ENCODE data around the gene PHF21B. TPM values are rescaled to one million over a fixed set of nuclear protein-coding genes. Genes with fewer than 3 reads are reported as not detected.

PHF21B gene
- total RNA-seq, 1 donor from 2014 or later: 0.67 TPM

GRCh38 chr22:45019861-45020655, 10.3 kb upstream of the PHF21B start:
- intact Hi-C loops (cut with DNase I): no loop called here
- DNase-seq (ENCODE audit: low spot score): no peak

DNA sequence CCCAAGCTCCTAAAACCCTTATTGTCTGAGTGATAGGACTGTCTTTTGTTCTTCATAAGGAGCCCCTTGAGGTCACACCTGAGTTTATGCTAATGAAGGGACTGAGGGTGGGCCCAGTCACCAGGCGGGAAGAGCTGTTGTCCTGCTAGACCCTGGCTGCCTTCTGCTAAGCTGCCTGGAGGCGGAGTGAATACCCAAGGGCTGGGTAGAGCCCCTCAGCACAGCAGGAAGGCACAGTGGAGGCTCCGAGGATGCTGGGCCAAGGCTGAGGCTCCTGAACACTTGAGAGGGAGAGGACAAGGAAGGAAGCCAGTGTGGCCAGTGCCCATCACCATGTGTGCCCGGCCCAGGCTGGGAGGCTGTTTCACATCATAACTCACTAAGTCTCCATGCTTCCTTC, 4.8 kb upstream of the PHF21B start:
- intact Hi-C loops (cut with DNase I): no loop called here
- DNase-seq (ENCODE audit: low spot score): no peak

DNA sequence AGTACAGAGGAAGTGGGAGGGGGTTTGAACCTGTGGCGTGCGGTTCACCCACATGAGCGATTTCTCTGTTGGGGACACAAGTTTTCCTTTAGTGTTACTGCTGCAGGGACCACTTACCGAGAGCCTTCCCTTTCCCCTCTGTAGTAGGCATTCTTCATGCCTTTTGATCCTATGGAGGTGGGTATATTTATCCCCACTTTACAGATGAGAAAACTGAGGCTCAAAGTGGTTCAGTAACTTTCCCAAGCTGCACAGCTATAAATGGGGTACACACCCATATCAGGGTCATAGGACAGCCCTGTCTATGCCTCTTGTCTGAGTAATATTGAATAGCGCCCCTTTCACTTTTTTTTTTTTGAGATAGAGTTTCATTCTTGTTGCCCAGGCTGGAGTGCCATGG, 3.3 kb upstream of the PHF21B start:
- DNase-seq (ENCODE audit: low spot score): no peak
- intact Hi-C loops (cut with DNase I): no loop called here

GRCh38 chr22:45010532-45010900, 711 bp upstream of the PHF21B start:
- intact Hi-C loops (cut with DNase I): no loop called here

GRCh38 chr22:45008751-45009605, 827 bp downstream of the PHF21B start:
- intact Hi-C loops (cut with DNase I): no loop called here
- DNase-seq (ENCODE audit: low spot score): no peak

More at GRCh38 chr22:45010532-45010900, 711 bp upstream of the PHF21B start:
- DNase-seq (ENCODE audit: low spot score): no peak

GRCh38 chr22:45008186-45008681, 1.6 kb downstream of the PHF21B start:
- intact Hi-C loops (cut with DNase I): no loop called here
- no peak for DNase-seq (ENCODE audit: low spot score)

- intact Hi-C loops (cut with DNase I): no loop called here
- DNase-seq (ENCODE audit: low spot score): no peak
Measured at GRCh38 chr22:45007391-45008185, 2.2 kb downstream of the PHF21B start.

DNA sequence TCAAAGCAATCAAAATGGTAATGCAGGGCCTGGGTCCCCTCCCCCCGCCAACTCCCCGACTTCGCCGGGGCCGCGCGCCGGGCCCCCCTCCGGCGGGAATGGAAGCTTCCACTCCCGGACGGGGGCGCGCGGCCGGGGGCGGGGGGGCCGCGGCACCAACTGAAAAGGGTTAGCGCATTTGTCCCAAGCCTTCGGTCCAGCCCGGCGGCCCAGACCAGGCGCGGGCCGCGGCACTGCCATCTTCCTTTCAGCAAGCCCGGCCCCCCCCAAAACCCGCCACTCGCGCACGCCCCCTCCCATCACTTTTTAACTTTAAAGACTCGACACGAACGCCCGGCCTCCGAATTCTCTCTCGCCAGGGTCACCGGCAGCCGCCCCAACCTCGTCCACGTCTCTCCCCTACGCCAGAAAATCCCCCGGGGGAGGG, 2.8 kb downstream of the PHF21B start:
- no peak for DNase-seq (ENCODE audit: low spot score)
- intact Hi-C loops (cut with DNase I): no loop called here

DNA sequence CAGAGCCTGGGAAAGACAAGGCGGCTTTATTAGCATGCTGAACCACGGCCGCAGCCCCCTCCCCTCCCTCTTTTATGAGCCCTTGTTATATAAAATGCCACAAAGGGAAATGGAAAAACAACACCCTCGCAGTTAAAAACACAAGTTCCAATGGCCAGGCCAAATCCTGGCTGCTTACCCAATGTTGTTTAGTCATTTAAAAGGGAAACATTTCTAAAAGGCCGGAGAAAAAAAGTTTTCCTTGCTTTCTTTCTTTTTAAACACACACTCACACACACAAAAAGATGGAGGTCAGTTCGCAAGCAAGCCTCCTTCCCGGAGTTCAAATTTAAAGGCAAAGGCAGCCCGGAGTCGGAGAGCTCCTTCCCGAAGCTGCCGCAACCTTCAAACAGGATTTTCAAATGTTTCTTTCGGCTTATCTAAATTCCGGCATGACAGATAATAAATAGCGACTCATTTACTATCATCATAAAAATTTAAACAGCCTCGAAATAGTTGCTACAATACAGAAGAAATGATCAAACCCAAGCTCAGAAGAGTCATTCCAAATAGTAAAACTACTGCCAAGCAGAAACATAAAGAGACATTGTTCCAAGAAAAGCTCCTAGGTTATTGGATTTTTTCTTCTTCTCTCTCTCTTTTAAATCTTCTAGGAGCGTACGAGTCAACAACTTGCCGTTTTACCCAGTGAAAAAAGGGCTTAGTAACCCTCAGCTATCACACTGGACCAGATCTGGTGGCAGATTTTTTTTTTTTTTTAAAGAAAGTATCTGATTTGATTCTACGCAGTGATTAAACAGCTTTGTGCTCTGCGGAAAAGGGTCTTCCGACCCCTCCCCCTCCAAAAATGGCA, 3.5 kb downstream of the PHF21B start:
- intact Hi-C loops (cut with DNase I): no loop called here
- no peak for DNase-seq (ENCODE audit: low spot score)

GRCh38 chr22:45001653-45002052, 8.2 kb downstream of the PHF21B start:
- intact Hi-C loops (cut with DNase I): no loop called here
- DNase-seq (ENCODE audit: low spot score): no peak

DNA sequence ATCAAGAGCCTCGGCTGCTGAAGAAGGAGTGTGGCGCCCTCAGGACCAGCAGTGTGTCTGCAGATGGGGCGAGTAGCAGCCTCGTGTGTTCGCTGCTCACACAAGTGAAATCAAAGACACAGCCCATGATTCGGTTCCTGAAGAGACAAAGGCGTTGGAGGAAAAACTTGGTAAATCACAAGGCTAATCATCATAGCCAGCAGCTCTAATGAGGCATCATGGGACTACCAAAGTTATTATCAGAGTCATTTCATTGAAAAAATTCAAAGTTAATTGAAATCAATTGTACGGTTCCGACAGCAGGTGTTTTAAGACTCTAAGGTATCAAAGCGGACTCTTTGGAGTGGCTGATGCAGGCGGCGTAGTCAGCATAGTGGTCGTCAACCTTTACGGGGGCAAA, 9.5 kb downstream of the PHF21B start:
- intact Hi-C loops (cut with DNase I): no loop called here
- no peak for DNase-seq (ENCODE audit: low spot score)

GRCh38 chr22:44999687-45000086, 10.1 kb downstream of the PHF21B start:
- intact Hi-C loops (cut with DNase I): no loop called here
- no peak for DNase-seq (ENCODE audit: low spot score)

- DNase-seq (ENCODE audit: low spot score): no peak
Measured at GRCh38 chr22:44999231-44999630, 10.6 kb downstream of the PHF21B start.

DNA sequence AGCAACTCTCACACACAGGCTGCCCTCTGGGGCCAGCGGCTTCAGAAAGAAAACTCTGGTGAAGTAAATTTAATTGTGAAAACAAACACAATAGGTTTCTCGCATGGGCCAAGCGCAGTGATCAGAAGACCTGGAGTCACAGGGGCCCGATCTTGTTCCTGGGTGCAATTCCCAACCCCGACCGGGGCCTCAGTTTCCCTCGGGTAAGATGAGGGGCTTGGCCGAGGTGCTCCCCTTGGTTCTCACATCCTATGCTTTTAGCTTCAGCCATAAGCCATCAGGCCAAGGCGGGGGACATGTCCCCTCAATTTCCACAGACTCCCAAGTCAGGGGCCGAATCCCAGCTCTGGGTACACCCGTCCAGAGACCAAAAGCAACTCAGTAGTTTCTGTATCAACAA, 11.5 kb downstream of the PHF21B start:
- DNase-seq (ENCODE audit: low spot score): no peak
- intact Hi-C loops (cut with DNase I): no loop called here

More at GRCh38 chr22:44999231-44999630, 10.6 kb downstream of the PHF21B start:
- intact Hi-C loops (cut with DNase I): no loop called here

GRCh38 chr22:44997060-44997459, 12.7 kb downstream of the PHF21B start:
- no peak for DNase-seq (ENCODE audit: low spot score)
- intact Hi-C loops (cut with DNase I): no loop called here

- intact Hi-C loops (cut with DNase I): no loop called here
- DNase-seq (ENCODE audit: low spot score): no peak
Measured at GRCh38 chr22:44996648-44997047, 13.2 kb downstream of the PHF21B start.

GRCh38 chr22:44996120-44996519, 13.7 kb downstream of the PHF21B start:
- DNase-seq (ENCODE audit: low spot score): no peak
- intact Hi-C loops (cut with DNase I): no loop called here

DNA sequence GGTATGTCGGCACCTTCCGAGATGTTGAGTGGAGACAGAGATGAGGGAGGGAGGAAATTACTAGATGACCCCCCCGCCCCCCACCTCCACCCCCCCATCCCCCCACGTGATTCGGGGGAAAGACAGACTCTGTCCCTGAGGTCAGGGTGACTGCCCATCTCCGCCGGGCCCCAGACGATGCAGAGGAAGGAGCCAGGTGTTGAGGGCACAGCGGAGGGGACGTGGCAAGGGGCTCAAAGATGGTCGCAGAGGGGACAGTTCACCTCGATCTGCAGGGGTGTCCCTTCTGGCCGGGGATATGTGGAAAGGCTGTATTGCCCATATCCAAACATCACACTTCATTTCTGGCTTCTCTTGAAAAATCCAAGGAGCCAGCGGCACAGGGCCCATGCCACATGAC, 14.1 kb downstream of the PHF21B start:
- intact Hi-C loops (cut with DNase I): no loop called here
- no peak for DNase-seq (ENCODE audit: low spot score)

GRCh38 chr22:44995105-44995514, 14.7 kb downstream of the PHF21B start:
- intact Hi-C loops (cut with DNase I): no loop called here
- DNase-seq (ENCODE audit: low spot score): no peak

Measured in cardiac septum (tissue), 1 donor.